Mammary epithelial cell (primary cell): ENCODE measurements around the gene CDK5.

Source experiments
- CTCF ChIP-seq, 2 donors: IDR thresholded peaks in 1 of 2; conservative IDR thresholded peaks in 1 of 2; 2 replicates each; pipeline ENCODE4 v1.5.1; 2011 to 2012; ENCODE audit warnings: inconsistent platforms in 2 of 2, low read length in 2 of 2, mild to moderate bottlenecking in 2 of 2, control low read depth in 1 of 2, low read depth in 1 of 2; ENCODE audit not compliant: insufficient read depth in 1 of 2; ENCODE audit errors: extremely low read depth in 1 of 2
- EZH2 ChIP-seq: IDR thresholded peaks from 2 replicates; pipeline ENCODE4 v1.6.1; 2012; ENCODE audit warnings: low read length, inconsistent platforms, borderline replicate concordance

GRCh38 chr7:151085691-151086620 lies 28.3 kb upstream of the CDK5 start, which contains the start of gene AGAP3:
- no peak for TF ChIP-seq CTCF (conservative IDR thresholded peaks at IDR 0.05 in 1 of 2, IDR thresholded peaks at IDR 0.05 in 1 of 2; ENCODE audit: extremely low read depth in 1 of 2, insufficient read depth in 1 of 2, low read depth in 1 of 2, low read length in 2 of 2)
- TF ChIP-seq EZH2 = no peak
